HG02870 (cell line): ENCODE data around the gene BOC.

Experiments used
- ATAC-seq: cut with Tn5 transposase; IDR thresholded peaks from one replicate; pipeline ENCODE4 v1.9.1; 2021; ENCODE audit warnings: mild to moderate bottlenecking, moderate library complexity; ENCODE audit not compliant: unreplicated experiment

Gene BOC

DNA sequence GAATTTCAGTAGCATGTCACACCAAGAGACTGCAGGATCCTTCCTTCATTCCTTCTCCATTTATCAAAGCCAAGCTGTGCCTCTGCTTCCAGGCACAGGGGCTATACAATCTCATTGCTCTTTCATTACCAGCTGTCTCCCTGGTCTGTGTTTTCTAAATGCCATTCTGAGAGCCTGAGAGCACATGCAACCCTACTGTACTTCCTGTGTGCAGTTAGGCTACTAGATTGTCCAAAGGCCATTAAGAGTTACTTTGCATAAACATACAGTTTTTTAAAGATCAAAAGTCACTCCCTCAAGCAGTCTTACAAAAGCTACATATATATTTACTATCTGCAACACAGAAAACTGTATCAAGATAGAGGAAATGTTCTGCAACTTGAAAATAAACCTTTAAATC lies 119.8 kb downstream of the BOC start:
- no peak for ATAC-seq
